ENCODE measurements around the gene ID3.
A peak's percentile ranks its signal among the peaks of the same experiment; 100 is the strongest.

Gene ID3

DNA sequence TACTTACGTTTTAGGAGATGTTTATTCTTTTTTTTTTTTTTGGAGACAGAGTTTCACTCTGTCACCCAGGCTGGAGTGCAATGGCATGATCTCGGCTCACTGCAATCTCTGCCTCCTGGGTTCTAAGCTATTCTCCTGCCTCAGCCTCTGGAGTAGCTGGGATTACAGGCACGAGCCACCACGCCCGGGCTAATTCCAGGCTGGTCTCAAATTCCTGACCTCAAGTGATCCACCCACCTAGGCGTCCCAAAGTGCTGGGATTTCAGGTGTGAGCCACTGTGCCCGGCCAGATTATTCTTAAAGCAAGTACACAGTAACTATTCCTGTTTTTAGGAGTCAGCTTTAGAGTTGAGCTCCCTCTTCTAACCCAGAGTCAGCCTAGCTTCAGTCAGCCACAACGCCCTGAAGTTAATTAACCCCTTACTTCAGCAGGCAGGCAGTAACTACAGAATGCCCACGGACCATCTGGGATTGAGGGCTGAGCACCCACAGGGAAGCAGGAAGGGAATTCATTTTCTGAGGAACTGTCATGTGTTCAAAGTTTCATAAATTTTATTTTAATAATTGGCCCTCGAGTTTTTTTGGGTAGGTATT lies 5.3 kb upstream of the ID3 start:
- TF ChIP-seq, protein P1, sequence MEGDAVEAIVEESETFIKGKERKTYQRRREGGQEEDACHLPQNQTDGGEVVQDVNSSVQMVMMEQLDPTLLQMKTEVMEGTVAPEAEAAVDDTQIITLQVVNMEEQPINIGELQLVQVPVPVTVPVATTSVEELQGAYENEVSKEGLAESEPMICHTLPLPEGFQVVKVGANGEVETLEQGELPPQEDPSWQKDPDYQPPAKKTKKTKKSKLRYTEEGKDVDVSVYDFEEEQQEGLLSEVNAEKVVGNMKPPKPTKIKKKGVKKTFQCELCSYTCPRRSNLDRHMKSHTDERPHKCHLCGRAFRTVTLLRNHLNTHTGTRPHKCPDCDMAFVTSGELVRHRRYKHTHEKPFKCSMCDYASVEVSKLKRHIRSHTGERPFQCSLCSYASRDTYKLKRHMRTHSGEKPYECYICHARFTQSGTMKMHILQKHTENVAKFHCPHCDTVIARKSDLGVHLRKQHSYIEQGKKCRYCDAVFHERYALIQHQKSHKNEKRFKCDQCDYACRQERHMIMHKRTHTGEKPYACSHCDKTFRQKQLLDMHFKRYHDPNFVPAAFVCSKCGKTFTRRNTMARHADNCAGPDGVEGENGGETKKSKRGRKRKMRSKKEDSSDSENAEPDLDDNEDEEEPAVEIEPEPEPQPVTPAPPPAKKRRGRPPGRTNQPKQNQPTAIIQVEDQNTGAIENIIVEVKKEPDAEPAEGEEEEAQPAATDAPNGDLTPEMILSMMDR (IDR thresholded peaks at IDR 0.05; ENCODE audit: insufficient read depth, low read length, missing control alignments), result no peak
- CTCF ChIA-PET, result interaction anchor here (1.4 to 40.3 kb wide), 5 partner anchors 9 to 72 kb away, joined by 4 to 1485 read pairs (median 6); no protein-coding TSS in a partner anchor
- DNase-seq (ENCODE audit: low read depth, low spot score), result no peak
- H3K4me3 ChIP-seq (ENCODE audit: low read depth, low read length), result no peak overlapping the region
- POLR2A ChIA-PET, result interaction anchor here (0.8 to 1.7 kb wide), 2 partner anchors 8 to 12 kb away, joined by 6 to 12 read pairs; no protein-coding TSS in a partner anchor

DNA sequence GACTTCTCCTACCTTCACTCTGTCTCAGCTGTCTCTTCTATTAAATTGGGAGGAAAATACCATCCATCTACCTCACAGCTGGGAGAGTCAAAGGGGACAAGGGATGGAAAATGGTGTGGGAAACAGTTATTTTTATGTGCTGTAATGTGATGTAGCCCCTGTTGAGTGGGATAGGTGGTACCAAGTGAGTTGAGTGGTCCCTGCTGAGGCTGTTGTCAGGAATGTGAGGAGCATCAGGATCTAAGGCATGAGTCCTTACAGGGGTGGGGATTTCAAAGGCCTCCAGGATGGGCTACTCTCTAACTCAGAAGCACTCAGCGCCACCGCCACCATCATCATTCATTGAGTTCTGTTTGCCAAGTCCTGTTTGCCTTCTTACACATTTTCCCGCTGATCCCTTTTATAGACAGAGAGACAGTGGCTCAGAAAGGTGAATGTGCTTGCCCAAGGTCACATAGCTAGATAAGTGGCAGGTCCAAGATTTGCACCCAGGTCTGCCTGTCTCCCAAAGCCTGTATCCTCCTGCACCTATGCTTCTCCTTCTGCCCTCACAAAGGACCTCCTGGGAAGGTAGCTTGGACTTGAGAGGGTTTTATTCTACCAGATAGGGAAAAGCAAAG lies 4.6 kb upstream of the ID3 start:
- POLR2A ChIA-PET, result interaction anchor here (0.8 to 1.7 kb wide), 2 partner anchors 7 to 13 kb away, joined by 6 to 12 read pairs; no protein-coding TSS in a partner anchor
- DNase-seq (ENCODE audit: low read depth, low spot score), result no peak
- H3K4me3 ChIP-seq (ENCODE audit: low read depth, low read length), result no peak overlapping the region
- CTCF ChIA-PET, result interaction anchor here (1.4 to 40.3 kb wide), 5 partner anchors 9 to 73 kb away, joined by 4 to 1485 read pairs (median 6); no protein-coding TSS in a partner anchor
- TF ChIP-seq, protein P1 (IDR thresholded peaks at IDR 0.05; ENCODE audit: insufficient read depth, low read length, missing control alignments), result no peak

DNA sequence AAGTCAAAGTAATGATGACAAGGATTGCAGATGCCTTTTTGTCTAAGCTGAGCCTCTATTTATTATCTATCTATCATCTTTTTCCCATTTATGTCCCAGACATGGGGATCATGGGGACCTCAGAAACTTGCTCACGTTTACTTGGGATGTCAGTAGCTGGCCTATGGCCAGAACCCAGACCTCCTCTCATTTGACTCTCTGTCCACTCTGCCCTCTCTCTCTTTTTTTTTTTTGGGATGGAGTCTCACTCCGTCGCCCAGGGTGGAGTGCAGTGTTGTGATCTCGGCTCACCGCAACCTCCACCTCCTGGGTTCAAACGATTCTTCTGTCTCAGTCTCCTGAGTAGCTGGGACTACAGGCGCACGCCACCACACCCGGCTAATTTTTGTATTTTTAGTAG lies 3.7 kb upstream of the ID3 start:
- DNase-seq (ENCODE audit: low read depth, low spot score), result no peak
- POLR2A ChIA-PET, result interaction anchor here (1.6 kb wide), 1 partner anchor 8 kb away, joined by 4 read pairs; no protein-coding TSS in a partner anchor
- H3K4me3 ChIP-seq (ENCODE audit: low read depth, low read length), result no peak overlapping the region
- TF ChIP-seq, protein P1 (IDR thresholded peaks at IDR 0.05; ENCODE audit: insufficient read depth, low read length, missing control alignments), result no peak
- CTCF ChIA-PET, result interaction anchor here (1.0 to 40.3 kb wide), 2 partner anchors 14 to 74 kb away, joined by 3 to 1485 read pairs; no protein-coding TSS in a partner anchor

DNA sequence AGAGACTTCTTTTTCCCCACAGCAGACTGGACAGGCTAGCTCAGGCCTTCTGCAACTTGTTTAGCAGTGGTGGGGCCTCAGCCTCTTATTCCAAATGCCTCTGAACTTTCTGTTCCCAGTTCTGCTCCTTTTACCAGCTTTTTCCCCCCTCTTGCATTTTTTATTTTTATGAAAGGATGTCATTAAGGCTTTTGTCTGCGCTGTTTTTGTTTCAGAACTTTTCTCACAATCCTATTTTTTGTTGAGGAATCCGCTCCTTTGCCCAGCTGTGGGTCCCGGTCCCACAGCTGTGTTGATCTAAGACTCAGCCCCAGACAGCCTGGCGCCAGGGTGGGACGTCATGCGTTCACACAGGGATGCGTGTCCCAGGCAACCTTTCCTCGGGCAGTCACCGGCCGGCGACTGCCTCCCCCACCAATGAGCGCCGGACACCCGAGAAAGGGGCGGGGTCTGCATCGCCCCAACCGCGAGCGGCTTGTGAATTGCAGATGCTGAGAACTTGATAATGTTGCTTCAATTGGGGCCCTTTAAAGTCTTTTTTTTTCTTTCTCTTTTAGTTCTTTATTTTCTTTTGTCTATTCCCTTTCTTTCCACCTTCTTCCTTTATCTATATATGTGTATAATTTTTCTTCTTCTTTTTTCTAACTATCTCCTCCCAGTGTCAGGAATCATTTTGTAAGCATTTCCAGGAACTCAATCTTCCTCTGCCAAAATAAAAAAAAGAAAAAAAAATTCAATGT lies 3.0 kb upstream of the ID3 start:
- peak; percentile 84 for DNase-seq (ENCODE audit: low read depth, low spot score)
- TF ChIP-seq, protein P1 (IDR thresholded peaks at IDR 0.05; ENCODE audit: insufficient read depth, low read length, missing control alignments), result no peak
- H3K4me3 ChIP-seq (ENCODE audit: low read depth, low read length), result peak overlapping the region; percentile 24
- ChIA-PET POLR2A (interaction anchor here (0.7 to 1.6 kb wide), 2 partner anchors 9 to 15 kb away, joined by 3 to 4 read pairs; no protein-coding TSS in a partner anchor), CTCF (interaction anchor here (1.0 to 40.3 kb wide), 3 partner anchors 15 to 75 kb away, joined by 3 to 1485 read pairs (median 3); no protein-coding TSS in a partner anchor)

DNA sequence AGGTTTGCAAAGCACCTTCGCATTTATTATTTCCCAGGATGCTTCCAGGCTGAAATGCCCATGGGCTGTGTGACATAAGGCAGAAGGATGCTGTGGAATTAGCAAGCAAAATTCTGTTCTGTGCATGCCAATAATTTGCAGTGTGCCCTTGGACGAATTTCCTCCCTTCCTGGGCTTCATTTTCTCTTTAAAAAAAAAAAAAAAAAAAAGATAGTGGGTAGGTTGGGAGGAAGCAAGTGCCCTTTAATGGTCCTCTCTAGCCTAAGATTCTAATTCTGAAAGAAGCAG lies 2.5 kb upstream of the ID3 start:
- DNase-seq (ENCODE audit: low read depth, low spot score), result no peak
- ChIA-PET POLR2A (interaction anchor here (0.7 to 1.6 kb wide), 2 partner anchors 10 to 15 kb away, joined by 3 to 4 read pairs; no protein-coding TSS in a partner anchor), CTCF (interaction anchor here (1.0 to 40.3 kb wide), 3 partner anchors 16 to 75 kb away, joined by 3 to 1485 read pairs (median 3); no protein-coding TSS in a partner anchor)
- TF ChIP-seq, protein P1 (IDR thresholded peaks at IDR 0.05; ENCODE audit: insufficient read depth, low read length, missing control alignments), result no peak
- H3K4me3 ChIP-seq (ENCODE audit: low read depth, low read length), result no peak overlapping the region
